ENCODE results near the gene OR10G6.

DNA sequence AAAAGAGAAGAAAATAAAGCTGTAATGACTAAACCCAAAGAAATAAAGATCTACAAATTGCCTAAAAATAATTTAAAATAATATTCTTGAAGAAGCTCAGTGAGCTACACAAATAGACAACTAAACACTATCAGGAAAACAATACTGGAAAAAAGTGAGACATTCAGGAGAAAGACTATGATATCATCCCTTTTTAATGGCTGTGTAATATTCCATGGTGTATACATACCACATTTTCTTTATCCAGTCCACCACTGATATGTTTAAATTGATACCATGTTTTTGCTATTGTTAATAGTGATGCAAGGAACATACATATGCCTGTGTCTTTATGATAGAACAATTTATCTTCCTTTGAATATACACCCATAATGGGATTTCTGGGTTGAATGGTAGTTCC is 38.2 kb downstream of the OR10G6 start:
- TF ChIP-seq POLR2A (IDR thresholded peaks at IDR 0.05) (no peak), EP300 (IDR thresholded peaks at IDR 0.05) (no peak)
- TF ChIP-seq, protein P1, sequence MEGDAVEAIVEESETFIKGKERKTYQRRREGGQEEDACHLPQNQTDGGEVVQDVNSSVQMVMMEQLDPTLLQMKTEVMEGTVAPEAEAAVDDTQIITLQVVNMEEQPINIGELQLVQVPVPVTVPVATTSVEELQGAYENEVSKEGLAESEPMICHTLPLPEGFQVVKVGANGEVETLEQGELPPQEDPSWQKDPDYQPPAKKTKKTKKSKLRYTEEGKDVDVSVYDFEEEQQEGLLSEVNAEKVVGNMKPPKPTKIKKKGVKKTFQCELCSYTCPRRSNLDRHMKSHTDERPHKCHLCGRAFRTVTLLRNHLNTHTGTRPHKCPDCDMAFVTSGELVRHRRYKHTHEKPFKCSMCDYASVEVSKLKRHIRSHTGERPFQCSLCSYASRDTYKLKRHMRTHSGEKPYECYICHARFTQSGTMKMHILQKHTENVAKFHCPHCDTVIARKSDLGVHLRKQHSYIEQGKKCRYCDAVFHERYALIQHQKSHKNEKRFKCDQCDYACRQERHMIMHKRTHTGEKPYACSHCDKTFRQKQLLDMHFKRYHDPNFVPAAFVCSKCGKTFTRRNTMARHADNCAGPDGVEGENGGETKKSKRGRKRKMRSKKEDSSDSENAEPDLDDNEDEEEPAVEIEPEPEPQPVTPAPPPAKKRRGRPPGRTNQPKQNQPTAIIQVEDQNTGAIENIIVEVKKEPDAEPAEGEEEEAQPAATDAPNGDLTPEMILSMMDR (IDR thresholded peaks at IDR 0.05), result no peak
